ENCODE results near the gene RPH3AL. TPM values are rescaled to one million over a fixed set of nuclear protein-coding genes. Genes with fewer than 3 reads are reported as not detected.

The RPH3AL gene
- total RNA-seq, 1 donor: 2.9 TPM

DNA sequence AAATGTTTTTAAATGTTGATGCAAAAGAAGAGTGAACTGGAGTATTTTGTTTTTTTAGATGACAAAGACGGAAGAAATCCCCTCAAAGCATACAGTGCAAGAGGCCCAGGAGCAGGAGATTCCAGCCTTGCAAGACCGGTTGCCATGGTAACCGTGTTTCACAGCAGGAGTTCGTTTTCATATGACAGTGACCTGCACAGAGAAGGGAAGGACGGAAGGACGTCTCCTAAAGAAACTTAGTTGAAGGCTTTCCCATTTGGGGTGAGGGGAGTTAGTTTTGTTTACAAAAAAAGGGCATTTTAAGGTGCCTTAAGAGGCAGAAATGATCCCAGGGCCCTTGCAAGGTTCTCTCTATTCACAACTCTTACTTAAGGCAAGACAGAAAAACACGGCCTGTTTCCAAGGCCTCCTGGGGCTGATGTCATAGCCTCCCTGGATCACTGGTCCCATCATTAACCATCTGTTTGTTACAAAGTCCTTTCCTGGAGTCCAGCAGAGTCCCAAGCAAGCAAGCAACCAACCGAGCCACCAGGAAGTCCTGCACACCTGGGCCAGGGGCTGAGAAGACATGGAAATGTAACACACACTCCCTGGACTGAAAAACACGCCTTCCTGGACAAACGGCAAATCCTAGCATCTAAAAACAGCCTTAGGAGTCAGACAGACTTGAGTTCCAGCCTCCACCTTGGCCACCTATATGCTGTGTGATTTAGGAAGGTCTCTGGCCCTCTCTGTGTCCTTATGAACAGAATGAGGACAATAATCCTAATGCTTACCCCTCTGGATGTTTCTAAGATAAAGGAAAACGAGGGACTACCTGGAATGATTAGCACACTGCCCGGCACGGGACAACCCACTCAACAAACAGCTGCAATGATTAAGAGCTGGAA, 30.3 kb upstream of the RPH3AL start:
- Histone ChIP-seq H3K27ac (ENCODE audit: low read depth, low read length) (no peak overlapping the region), H3K36me3 (ENCODE audit: insufficient read depth, low read length) (no peaks in the 10 kb centered on the region), H3K4me2 (ENCODE audit: insufficient read depth, low read length) (no peak overlapping the region), H2AFZ (ENCODE audit: low read length) (no peak overlapping the region), H3K9me3 (ENCODE audit: low read depth, low read length) (no peaks in the 10 kb centered on the region), H4K20me1 (ENCODE audit: insufficient read depth, low read length) (no peaks in the 10 kb centered on the region), H3K79me2 (ENCODE audit: insufficient read depth, low read length) (no peaks in the 10 kb centered on the region), H3K27me3 (ENCODE audit: insufficient read depth, low read length) (peaks cover 8% of the 10 kb centered on the region), H3K4me1 (ENCODE audit: insufficient read depth, low read length) (no peaks in the 10 kb centered on the region), H3K4me3 (ENCODE audit: insufficient read depth, low read length) (no peak overlapping the region)
- peak; percentile 77 for DNase-seq (ENCODE audit: insufficient read length, low spot score, missing footprints)
- TF ChIP-seq, protein P1, sequence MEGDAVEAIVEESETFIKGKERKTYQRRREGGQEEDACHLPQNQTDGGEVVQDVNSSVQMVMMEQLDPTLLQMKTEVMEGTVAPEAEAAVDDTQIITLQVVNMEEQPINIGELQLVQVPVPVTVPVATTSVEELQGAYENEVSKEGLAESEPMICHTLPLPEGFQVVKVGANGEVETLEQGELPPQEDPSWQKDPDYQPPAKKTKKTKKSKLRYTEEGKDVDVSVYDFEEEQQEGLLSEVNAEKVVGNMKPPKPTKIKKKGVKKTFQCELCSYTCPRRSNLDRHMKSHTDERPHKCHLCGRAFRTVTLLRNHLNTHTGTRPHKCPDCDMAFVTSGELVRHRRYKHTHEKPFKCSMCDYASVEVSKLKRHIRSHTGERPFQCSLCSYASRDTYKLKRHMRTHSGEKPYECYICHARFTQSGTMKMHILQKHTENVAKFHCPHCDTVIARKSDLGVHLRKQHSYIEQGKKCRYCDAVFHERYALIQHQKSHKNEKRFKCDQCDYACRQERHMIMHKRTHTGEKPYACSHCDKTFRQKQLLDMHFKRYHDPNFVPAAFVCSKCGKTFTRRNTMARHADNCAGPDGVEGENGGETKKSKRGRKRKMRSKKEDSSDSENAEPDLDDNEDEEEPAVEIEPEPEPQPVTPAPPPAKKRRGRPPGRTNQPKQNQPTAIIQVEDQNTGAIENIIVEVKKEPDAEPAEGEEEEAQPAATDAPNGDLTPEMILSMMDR (IDR thresholded peaks at IDR 0.05; ENCODE audit: extremely low read depth, low read depth, low read length): no peak

DNA sequence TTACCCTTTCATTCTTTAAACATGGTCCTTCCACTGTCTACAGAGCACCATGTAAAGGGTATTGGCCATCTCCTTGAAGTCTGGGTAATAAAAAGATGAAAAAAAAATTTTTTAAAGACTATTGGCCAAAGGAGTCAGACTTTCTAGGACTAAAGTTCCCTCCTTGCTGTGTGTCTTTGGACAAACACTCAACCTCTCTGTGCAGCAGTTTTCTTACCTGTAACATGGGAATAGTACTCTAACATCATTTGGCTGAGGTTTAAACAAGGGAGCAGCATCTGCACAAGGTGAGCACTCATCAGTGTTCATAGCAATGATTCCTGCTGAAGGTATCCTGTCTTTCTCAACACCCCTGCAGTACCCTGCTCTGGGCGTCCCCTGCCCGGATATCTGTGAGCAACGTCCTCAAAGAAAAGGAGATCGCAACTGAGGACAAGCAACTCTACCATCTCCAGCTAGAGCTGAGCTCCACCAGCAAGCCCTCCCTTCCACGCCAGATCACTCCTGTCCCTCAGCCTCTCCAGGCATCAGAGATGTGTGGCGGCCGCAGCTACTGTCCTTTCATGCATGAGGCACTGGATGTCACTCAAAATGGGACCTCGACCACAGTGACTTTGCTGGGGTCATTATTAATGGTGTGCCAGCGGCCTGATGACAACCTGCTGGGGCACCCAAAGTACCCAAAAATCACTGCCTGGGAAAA, 29.5 kb upstream of the RPH3AL start:
- no peaks in the 10 kb centered on the region for H3K79me2 ChIP-seq (ENCODE audit: insufficient read depth, low read length)
- H3K36me3 ChIP-seq (ENCODE audit: insufficient read depth, low read length): no peaks in the 10 kb centered on the region
- H3K27ac ChIP-seq (ENCODE audit: low read depth, low read length): no peak overlapping the region
- no peak overlapping the region for H3K4me3 ChIP-seq (ENCODE audit: insufficient read depth, low read length)
- TF ChIP-seq, protein P1 (IDR thresholded peaks at IDR 0.05; ENCODE audit: extremely low read depth, low read depth, low read length): no peak
- H3K27me3 ChIP-seq (ENCODE audit: insufficient read depth, low read length): peaks cover 8% of the 10 kb centered on the region
- peak; percentile 70 for DNase-seq (ENCODE audit: insufficient read length, low spot score, missing footprints)
- H3K4me1 ChIP-seq (ENCODE audit: insufficient read depth, low read length): no peaks in the 10 kb centered on the region
- H3K4me2 ChIP-seq (ENCODE audit: insufficient read depth, low read length): no peak overlapping the region
- no peaks in the 10 kb centered on the region for H3K9me3 ChIP-seq (ENCODE audit: low read depth, low read length)
- no peaks in the 10 kb centered on the region for H4K20me1 ChIP-seq (ENCODE audit: insufficient read depth, low read length)
- no peak overlapping the region for H2AFZ ChIP-seq (ENCODE audit: low read length)

DNA sequence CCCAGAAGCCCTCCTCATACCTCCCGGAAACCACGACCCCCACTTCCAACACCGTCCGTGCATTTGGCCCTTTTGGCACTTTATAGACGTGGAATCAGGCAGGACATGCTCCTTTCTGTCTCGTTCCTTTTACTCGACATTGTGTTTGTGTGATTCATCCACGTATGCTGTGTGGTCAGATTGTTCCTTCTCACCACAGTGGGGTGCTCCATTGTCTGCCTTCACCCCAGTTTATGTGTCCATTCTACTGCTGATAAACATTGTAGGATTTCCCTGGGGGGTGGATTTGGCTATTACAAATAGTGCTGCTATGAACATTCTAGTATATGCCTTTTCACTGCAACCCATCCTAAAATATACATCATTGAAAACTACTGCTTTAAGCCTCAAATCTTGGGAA, 28.9 kb upstream of the RPH3AL start:
- H3K4me3 ChIP-seq (ENCODE audit: insufficient read depth, low read length): no peak overlapping the region
- DNase-seq (ENCODE audit: insufficient read length, low spot score, missing footprints): peak; percentile 31
- no peaks in the 10 kb centered on the region for H3K9me3 ChIP-seq (ENCODE audit: low read depth, low read length)
- no peaks in the 10 kb centered on the region for H3K36me3 ChIP-seq (ENCODE audit: insufficient read depth, low read length)
- H3K4me1 ChIP-seq (ENCODE audit: insufficient read depth, low read length): no peaks in the 10 kb centered on the region
- no peaks in the 10 kb centered on the region for H3K79me2 ChIP-seq (ENCODE audit: insufficient read depth, low read length)
- peaks cover 3% of the 10 kb centered on the region for H3K27me3 ChIP-seq (ENCODE audit: insufficient read depth, low read length)
- no peak overlapping the region for H3K27ac ChIP-seq (ENCODE audit: low read depth, low read length)
- H2AFZ ChIP-seq (ENCODE audit: low read length): peak overlapping the region; percentile 29
- TF ChIP-seq, protein P1 (IDR thresholded peaks at IDR 0.05; ENCODE audit: extremely low read depth, low read depth, low read length): no peak
- H3K4me2 ChIP-seq (ENCODE audit: insufficient read depth, low read length): no peak overlapping the region
- H4K20me1 ChIP-seq (ENCODE audit: insufficient read depth, low read length): no peaks in the 10 kb centered on the region

Measured in osteoblast (primary cell).